ENCODE measurements around the gene GPBP1L1. TPM values are rescaled to one million over a fixed set of nuclear protein-coding genes. Genes with fewer than 3 reads are reported as not detected.
"Not testable (repeated sequence)": the region's sequence is repeated elsewhere in the genome, so short reads cannot be mapped to it uniquely, and the experiment has no call there.

GPBP1L1 gene
- polyA plus RNA-seq, 1 of the 3 experiments (the other 2 are of a cell fraction) = 28.5 TPM

DNA sequence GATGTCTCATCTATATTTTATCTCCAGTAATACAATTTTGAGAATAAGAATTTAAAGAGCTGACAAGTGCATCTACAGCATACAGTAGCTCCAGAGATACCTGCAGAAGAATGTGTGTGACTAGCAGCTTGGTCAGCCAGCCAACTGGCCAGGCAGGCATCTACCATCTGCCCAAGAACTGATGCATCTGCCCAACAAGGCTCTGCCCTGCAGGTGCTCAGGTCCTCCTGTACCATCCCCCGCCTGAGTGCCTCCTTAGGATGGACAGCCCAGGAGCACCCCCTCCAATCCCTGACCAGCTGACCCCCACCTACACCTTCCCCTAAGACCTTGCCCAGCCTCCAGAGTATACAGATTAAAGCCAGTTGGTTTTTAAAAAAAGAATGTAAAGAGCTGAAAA, 32.0 kb upstream of the GPBP1L1 start:
- Histone ChIP-seq H4K20me1 (ENCODE audit: insufficient read depth) (no peaks in the 10 kb centered on the region), H3K9me3 (no peaks in the 10 kb centered on the region), H3K4me1 (ENCODE audit: control insufficient read depth in 1 of 2, insufficient read depth in 2 of 2, low read depth in 1 of 2, low read length in 1 of 2) (no peaks in the 10 kb centered on the region), H3K27ac (ENCODE audit: low read depth in 2 of 2, low read length in 1 of 2) (no peak overlapping the region), H3K27me3 (ENCODE audit: insufficient read depth) (no peaks in the 10 kb centered on the region), H3K4me2 (no peak overlapping the region), H3F3A (replicated peaks; ENCODE audit: insufficient read depth) (no peaks in the 10 kb centered on the region), H3K36me3 (replicated peaks in 1 of 2; ENCODE audit: control insufficient read depth in 1 of 2, insufficient read depth in 2 of 2, low read length in 1 of 2) (peaks cover 7 to 19% of the 10 kb centered on the region in 2 experiments), H3K9ac (no peak overlapping the region), H2AFZ (ENCODE audit: low read depth) (no peak overlapping the region), H3K4me3 (ENCODE audit: low read depth in 2 of 2, low read length in 1 of 2) (no peak overlapping the region), H3K9me2 (no peaks in the 10 kb centered on the region), H3K79me2 (ENCODE audit: insufficient read depth) (no peaks in the 10 kb centered on the region)
- 100% methylated on average over 1 of the region's 1 CpG for WGBS (ENCODE audit: low lambda C conversion rate)
- TF ChIP-seq NRF1 (IDR thresholded peaks at IDR 0.05; ENCODE audit: low read depth, low read length) (no peak), USF2 (IDR thresholded peaks at IDR 0.05; ENCODE audit: borderline replicate concordance, low read depth, low read length) (no peak), FOXM1 (IDR thresholded peaks at IDR 0.05; ENCODE audit: low read depth) (no peak), YY1 (IDR thresholded peaks at IDR 0.05; ENCODE audit: low read depth) (no peak), SIN3A (IDR thresholded peaks at IDR 0.05; ENCODE audit: borderline replicate concordance, low read depth, low read length) (no peak), GABPA (IDR thresholded peaks at IDR 0.05; ENCODE audit: low read depth) (no peak), TAF1 (IDR thresholded peaks at IDR 0.05; ENCODE audit: borderline replicate concordance, low read depth, low read length) (no peak), JUND (IDR thresholded peaks at IDR 0.05) (no peak), IRF3 (IDR thresholded peaks at IDR 0.05; ENCODE audit: low read depth, low read length) (no peak), FOXJ3 (CRISPR knock-in tag; IDR thresholded peaks at IDR 0.05) (no peak)
- POLR2A ChIA-PET = interaction anchor here (0.6 kb wide), 1 partner anchor 258 kb away, joined by 3 read pairs; no protein-coding TSS in a partner anchor
- CTCF ChIA-PET = no interaction called here
- DNase-seq = no peak

DNA sequence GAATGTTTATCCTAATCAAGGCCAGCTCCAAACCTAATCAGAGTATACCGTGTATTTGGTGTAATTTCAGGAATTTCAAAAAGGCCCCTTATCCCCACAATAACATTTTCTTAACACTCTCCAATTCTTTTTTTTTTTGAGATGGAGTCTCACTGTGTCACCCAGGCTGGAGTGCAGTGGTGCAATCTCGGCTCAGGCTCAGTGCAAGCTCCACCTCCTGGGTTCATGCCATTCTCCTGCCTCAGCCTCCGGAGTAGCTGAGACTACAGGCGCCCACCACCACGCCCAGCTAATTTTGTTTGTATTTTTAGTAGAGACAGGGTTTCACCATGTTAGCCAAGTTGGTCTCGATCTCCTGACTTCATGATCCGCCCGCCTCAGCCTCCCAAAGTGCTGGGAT, 31.1 kb upstream of the GPBP1L1 start:
- POLR2A ChIA-PET; H3K4me1 ChIP-seq (ENCODE audit: control insufficient read depth in 1 of 2, insufficient read depth in 2 of 2, low read depth in 1 of 2, low read length in 1 of 2); H3K9ac ChIP-seq; H2AFZ ChIP-seq (ENCODE audit: low read depth); CTCF ChIA-PET; H3K4me3 ChIP-seq (ENCODE audit: low read depth in 2 of 2, low read length in 1 of 2); DNase-seq; H3K27me3 ChIP-seq (ENCODE audit: insufficient read depth); H3K79me2 ChIP-seq (ENCODE audit: insufficient read depth); H3K27ac ChIP-seq (ENCODE audit: low read depth in 2 of 2, low read length in 1 of 2); H3K9me3 ChIP-seq; H4K20me1 ChIP-seq (ENCODE audit: insufficient read depth); H3K9me2 ChIP-seq; H3K4me2 ChIP-seq; H3F3A ChIP-seq (replicated peaks; ENCODE audit: insufficient read depth): not testable (repeated sequence)
- 88% methylated on average over 8 of the region's 8 CpGs for WGBS (ENCODE audit: low lambda C conversion rate)
- peaks cover 7 to 19% of the 10 kb centered on the region in 2 experiments for H3K36me3 ChIP-seq (replicated peaks in 1 of 2; ENCODE audit: control insufficient read depth in 1 of 2, insufficient read depth in 2 of 2, low read length in 1 of 2)

DNA sequence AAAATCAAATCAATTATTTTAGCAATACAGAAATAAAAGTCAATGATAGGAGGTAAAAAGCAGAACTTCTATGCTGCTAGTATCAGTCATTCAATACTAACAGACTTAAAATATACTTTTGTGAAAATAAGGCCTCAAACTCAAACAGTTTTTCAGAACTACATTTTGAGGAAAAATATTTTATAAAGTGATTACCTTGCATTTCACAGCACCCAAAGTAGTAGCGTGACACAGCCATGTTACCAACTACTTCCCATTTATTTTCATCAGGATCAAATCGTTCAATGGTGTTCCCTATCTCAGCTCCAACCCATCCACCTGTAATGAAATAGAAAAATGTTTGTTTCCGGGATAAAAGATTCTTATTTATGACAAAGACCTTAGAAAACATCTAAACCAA, 30.4 kb upstream of the GPBP1L1 start:
- Histone ChIP-seq H3K27ac (ENCODE audit: low read depth in 2 of 2, low read length in 1 of 2) (no peak overlapping the region), H3K36me3 (replicated peaks in 1 of 2; ENCODE audit: control insufficient read depth in 1 of 2, insufficient read depth in 2 of 2, low read length in 1 of 2) (peaks cover 9 to 25% of the 10 kb centered on the region in 2 experiments), H4K20me1 (ENCODE audit: insufficient read depth) (no peaks in the 10 kb centered on the region), H3K4me3 (ENCODE audit: low read depth in 2 of 2, low read length in 1 of 2) (no peak overlapping the region), H2AFZ (ENCODE audit: low read depth) (no peak overlapping the region), H3K9me3 (no peaks in the 10 kb centered on the region), H3K4me1 (ENCODE audit: control insufficient read depth in 1 of 2, insufficient read depth in 2 of 2, low read depth in 1 of 2, low read length in 1 of 2) (no peaks in the 10 kb centered on the region), H3K9me2 (no peaks in the 10 kb centered on the region), H3K4me2 (no peak overlapping the region), H3K79me2 (ENCODE audit: insufficient read depth) (no peaks in the 10 kb centered on the region), H3K27me3 (ENCODE audit: insufficient read depth) (no peaks in the 10 kb centered on the region), H3F3A (replicated peaks; ENCODE audit: insufficient read depth) (no peaks in the 10 kb centered on the region), H3K9ac (no peak overlapping the region)
- TF ChIP-seq TEAD4 (IDR thresholded peaks at IDR 0.05; ENCODE audit: borderline replicate concordance, insufficient read depth) = no peak
- TF ChIP-seq MEF2A (IDR thresholded peaks at IDR 0.05; ENCODE audit: borderline replicate concordance, low read depth) = no peak
- TF ChIP-seq USF2 (IDR thresholded peaks at IDR 0.05; ENCODE audit: borderline replicate concordance, low read depth, low read length) = no peak
- TF ChIP-seq, protein P1, sequence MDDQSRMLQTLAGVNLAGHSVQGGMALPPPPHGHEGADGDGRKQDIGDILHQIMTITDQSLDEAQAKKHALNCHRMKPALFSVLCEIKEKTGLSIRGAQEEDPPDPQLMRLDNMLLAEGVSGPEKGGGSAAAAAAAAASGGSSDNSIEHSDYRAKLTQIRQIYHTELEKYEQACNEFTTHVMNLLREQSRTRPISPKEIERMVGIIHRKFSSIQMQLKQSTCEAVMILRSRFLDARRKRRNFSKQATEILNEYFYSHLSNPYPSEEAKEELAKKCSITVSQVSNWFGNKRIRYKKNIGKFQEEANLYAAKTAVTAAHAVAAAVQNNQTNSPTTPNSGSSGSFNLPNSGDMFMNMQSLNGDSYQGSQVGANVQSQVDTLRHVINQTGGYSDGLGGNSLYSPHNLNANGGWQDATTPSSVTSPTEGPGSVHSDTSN (IDR thresholded peaks at IDR 0.05) = no peak
- TF ChIP-seq RFX5 (IDR thresholded peaks at IDR 0.05; ENCODE audit: low read length) = no peak
- no peak for TF ChIP-seq NRF1 (IDR thresholded peaks at IDR 0.05; ENCODE audit: low read depth, low read length)
- TF ChIP-seq, protein P2, sequence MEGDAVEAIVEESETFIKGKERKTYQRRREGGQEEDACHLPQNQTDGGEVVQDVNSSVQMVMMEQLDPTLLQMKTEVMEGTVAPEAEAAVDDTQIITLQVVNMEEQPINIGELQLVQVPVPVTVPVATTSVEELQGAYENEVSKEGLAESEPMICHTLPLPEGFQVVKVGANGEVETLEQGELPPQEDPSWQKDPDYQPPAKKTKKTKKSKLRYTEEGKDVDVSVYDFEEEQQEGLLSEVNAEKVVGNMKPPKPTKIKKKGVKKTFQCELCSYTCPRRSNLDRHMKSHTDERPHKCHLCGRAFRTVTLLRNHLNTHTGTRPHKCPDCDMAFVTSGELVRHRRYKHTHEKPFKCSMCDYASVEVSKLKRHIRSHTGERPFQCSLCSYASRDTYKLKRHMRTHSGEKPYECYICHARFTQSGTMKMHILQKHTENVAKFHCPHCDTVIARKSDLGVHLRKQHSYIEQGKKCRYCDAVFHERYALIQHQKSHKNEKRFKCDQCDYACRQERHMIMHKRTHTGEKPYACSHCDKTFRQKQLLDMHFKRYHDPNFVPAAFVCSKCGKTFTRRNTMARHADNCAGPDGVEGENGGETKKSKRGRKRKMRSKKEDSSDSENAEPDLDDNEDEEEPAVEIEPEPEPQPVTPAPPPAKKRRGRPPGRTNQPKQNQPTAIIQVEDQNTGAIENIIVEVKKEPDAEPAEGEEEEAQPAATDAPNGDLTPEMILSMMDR (IDR thresholded peaks at IDR 0.05) = no peak
- TF ChIP-seq ELF1 (IDR thresholded peaks at IDR 0.05) = no peak
- TF ChIP-seq RXRA (IDR thresholded peaks at IDR 0.05; ENCODE audit: borderline replicate concordance, low read depth) = no peak
- no peak for TF ChIP-seq TCF12 (IDR thresholded peaks at IDR 0.05)
- CTCF ChIA-PET = no interaction called here
- 89% methylated on average over 3 of the region's 3 CpGs for WGBS (ENCODE audit: low lambda C conversion rate)
- POLR2A ChIA-PET = no interaction called here
- DNase-seq = no peak
